MCF 10A (cell line): Measurements from ENCODE around the gene HPS4. TPM values are rescaled to one million over a fixed set of nuclear protein-coding genes. Genes with fewer than 3 reads are reported as not detected.

ENCODE experiments used
- BruUV-seq: library from RNA; stranded (reverse); fragments of 400-500 nt; replicated peaks from 2 replicates; lab custom pipeline; 2021; lab: Mats Ljungman, UMichigan
- CTCF ChIA-PET: fragments of 300-600 bp; sonication (Branson Sonifier 250); formaldehyde crosslinking; extraction: SDS; loops from one replicate; lab custom pipeline; 2021; ENCODE audit warnings: antibody characterized with exemption, inconsistent platforms; lab: Yijun Ruan, JAX
- POLR2A ChIA-PET: fragments of 300-600, 350-650 bp; sonication (Branson Sonifier 250); formaldehyde crosslinking; extraction: SDS; loops from one replicate; lab custom pipeline; 2020; ENCODE audit warnings: antibody characterized with exemption, inconsistent platforms; lab: Yijun Ruan, JAX
- DNase-seq: peaks from one replicate; pipeline ENCODE4 v3.0.0-alpha.2; 2018; ENCODE audit not compliant: unreplicated experiment
- H3K27ac Mint-ChIP-seq: one replicate; pipeline ENCODE4 v1.8.0; 2022; ENCODE audit warnings: mild to moderate bottlenecking, low read depth, mixed read lengths; ENCODE audit not compliant: unreplicated experiment
- H3K27me3 Mint-ChIP-seq: one replicate; pipeline ENCODE4 v1.8.0; 2022; ENCODE audit warnings: mixed read lengths; ENCODE audit not compliant: insufficient read depth, unreplicated experiment
- H3K36me3 Mint-ChIP-seq: one replicate; pipeline ENCODE4 v1.8.0; 2022; ENCODE audit warnings: mild to moderate bottlenecking, moderate library complexity, mixed read lengths; ENCODE audit not compliant: insufficient read depth, unreplicated experiment
- H3K4me1 Mint-ChIP-seq: one replicate; pipeline ENCODE4 v1.8.0; 2022; ENCODE audit warnings: mixed read lengths; ENCODE audit not compliant: insufficient read depth, unreplicated experiment
- H3K4me3 Mint-ChIP-seq: one replicate; pipeline ENCODE4 v1.8.0; 2022; ENCODE audit warnings: mild to moderate bottlenecking, moderate library complexity, mixed read lengths; ENCODE audit not compliant: unreplicated experiment
- H3K9me3 Mint-ChIP-seq: one replicate; pipeline ENCODE4 v1.8.0; 2022; ENCODE audit warnings: mixed read lengths; ENCODE audit not compliant: unreplicated experiment
- CTCF ChIP-seq: fragments of 200-600 bp; IDR thresholded peaks from one replicate; pipeline ENCODE4 v1.8.0; 2022; ENCODE audit warnings: antibody characterized with exemption, mild to moderate bottlenecking; ENCODE audit not compliant: unreplicated experiment
- intact Hi-C: fragments of 100-400 bp; cut with micrococcal nuclease; formaldehyde crosslinking; loops from 2 replicates; pipeline ENCODE4 v1.14.1; 2022
- total RNA-seq: library from RNA; stranded (reverse); gene quantifications from 2 replicates; pipeline ENCODE4 v1.2.3, GENCODE V29; 2022

The HPS4 gene
- total RNA-seq, 1 experiment from 2014 or later: 35.6 TPM

- ChIA-PET POLR2A (interaction anchor here (0.7 to 6.1 kb wide), 3 partner anchors 8 to 32 kb away, joined by 3 to 62 read pairs (median 3); partner anchors contain the start of gene TFIP11), CTCF (interaction anchor here (0.7 to 1.2 kb wide), 3 partner anchors 11 to 56 kb away, joined by 3 to 4 read pairs (median 4); no protein-coding TSS in a partner anchor)
- no peak for DNase-seq
- Mint-ChIP-seq H3K27ac (no peak overlapping the region), H3K36me3 (peaks cover 33% of the 10 kb centered on the region), H3K4me1 (peaks cover 61% of the 10 kb centered on the region), H3K27me3 (no peaks in the 10 kb centered on the region), H3K9me3 (no peaks in the 10 kb centered on the region), H3K4me3 (no peak overlapping the region)
- no TSS peak for BruUV-seq
- intact Hi-C loops: no loop called here
- TF ChIP-seq CTCF: no peak
Measured at GRCh38 chr22:26480611-26480932, 3.0 kb downstream of the HPS4 start.

GRCh38 chr22:26479792-26480610 is 3.6 kb downstream of the HPS4 start:
- Mint-ChIP-seq H3K4me1 (peaks cover 55% of the 10 kb centered on the region), H3K9me3 (no peaks in the 10 kb centered on the region), H3K36me3 (peaks cover 39% of the 10 kb centered on the region), H3K27me3 (no peaks in the 10 kb centered on the region), H3K4me3 (no peak overlapping the region), H3K27ac (no peak overlapping the region)
- TF ChIP-seq CTCF: no peak
- intact Hi-C loops: no loop called here
- no TSS peak for BruUV-seq
- ChIA-PET POLR2A (interaction anchor here (0.6 to 1.1 kb wide), 4 partner anchors 21 to 180 kb away, joined by 3 to 4 read pairs (median 3); partner anchors contain the start of gene TFIP11), CTCF (interaction anchor here (0.6 to 3.1 kb wide), 5 partner anchors 16 to 128 kb away, joined by 3 to 15 read pairs (median 4); no protein-coding TSS in a partner anchor)
- no peak for DNase-seq

GRCh38 chr22:26479043-26479791 is 4.4 kb downstream of the HPS4 start:
- intact Hi-C loops: no loop called here
- H3K4me1 Mint-ChIP-seq: peaks cover 54% of the 10 kb centered on the region
- no peak for TF ChIP-seq CTCF
- no peak for DNase-seq
- ChIA-PET POLR2A (interaction anchor here (0.6 to 1.1 kb wide), 3 partner anchors 25 to 181 kb away, joined by 3 to 4 read pairs (median 4); no protein-coding TSS in a partner anchor), CTCF (interaction anchor here (0.5 to 3.1 kb wide), 7 partner anchors 16 to 333 kb away, joined by 3 to 15 read pairs (median 4); no protein-coding TSS in a partner anchor)
- no peak overlapping the region for H3K4me3 Mint-ChIP-seq
- H3K27ac Mint-ChIP-seq: no peak overlapping the region
- H3K9me3 Mint-ChIP-seq: no peaks in the 10 kb centered on the region
- no peaks in the 10 kb centered on the region for H3K27me3 Mint-ChIP-seq
- BruUV-seq: no TSS peak
- peaks cover 45% of the 10 kb centered on the region for H3K36me3 Mint-ChIP-seq

- no peaks in the 10 kb centered on the region for H3K27me3 Mint-ChIP-seq
- CTCF ChIA-PET: interaction anchor here (3.1 kb wide), 1 partner anchor 16 kb away, joined by 15 read pairs; no protein-coding TSS in a partner anchor
- no peaks in the 10 kb centered on the region for H3K9me3 Mint-ChIP-seq
- peaks cover 52% of the 10 kb centered on the region for H3K36me3 Mint-ChIP-seq
- H3K4me3 Mint-ChIP-seq: no peak overlapping the region
- no peak overlapping the region for H3K27ac Mint-ChIP-seq
- TF ChIP-seq CTCF: no peak
- no peak for DNase-seq
- intact Hi-C loops: no loop called here
- peaks cover 53% of the 10 kb centered on the region for H3K4me1 Mint-ChIP-seq
- BruUV-seq: no TSS peak
- POLR2A ChIA-PET: no interaction called here
Measured at GRCh38 chr22:26477341-26477731, 6.2 kb downstream of the HPS4 start.
